Measurements from ENCODE around the gene ADA.

The ADA gene

GRCh38 chr20:44659931-44660330, 8.4 kb upstream of the ADA start:
- no peak for DNase-seq
- Histone ChIP-seq H2AFZ (ENCODE audit: low read length) (no peak overlapping the region), H3K9me3 (replicated peaks; ENCODE audit: insufficient read depth, low read length) (no peaks in the 10 kb centered on the region), H3K4me2 (ENCODE audit: low read depth, low read length) (no peak overlapping the region), H3K27ac (ENCODE audit: low read length) (no peak overlapping the region), H3K36me3 (replicated peaks; ENCODE audit: insufficient read depth, low read length) (no peaks in the 10 kb centered on the region), H3K9me2 (replicated peaks; ENCODE audit: insufficient read depth, low read length) (no peaks in the 10 kb centered on the region), H3K9ac (ENCODE audit: low read length) (no peak overlapping the region), H3K4me3 (ENCODE audit: low read length) (no peak overlapping the region), H3K27me3 (replicated peaks; ENCODE audit: insufficient read depth, low read length) (no peaks in the 10 kb centered on the region), H3K79me2 (ENCODE audit: low read length) (no peaks in the 10 kb centered on the region), H3K4me1 (ENCODE audit: low read length) (no peaks in the 10 kb centered on the region), H4K20me1 (ENCODE audit: insufficient read depth, low read length) (no peaks in the 10 kb centered on the region), H3F3A (ENCODE audit: insufficient read depth, low read length) (no peaks in the 10 kb centered on the region)
- TF ChIP-seq EZH2 (optimal IDR thresholded peaks at IDR 0.05; ENCODE audit: low read depth, low read length) (no peak), EZH2phosphoT487 (IDR thresholded peaks at IDR 0.05; ENCODE audit: low read length) (no peak), CTCF (IDR thresholded peaks at IDR 0.05; ENCODE audit: low read length) (no peak)

GRCh38 chr20:44658810-44659209, 7.3 kb upstream of the ADA start:
- H3K4me2 ChIP-seq (ENCODE audit: low read depth, low read length) = no peak overlapping the region
- H3K9me3 ChIP-seq (replicated peaks; ENCODE audit: insufficient read depth, low read length) = no peaks in the 10 kb centered on the region
- no peak overlapping the region for H3K4me3 ChIP-seq (ENCODE audit: low read length)
- no peak for DNase-seq
- H2AFZ ChIP-seq (ENCODE audit: low read length) = no peak overlapping the region
- H3K36me3 ChIP-seq (replicated peaks; ENCODE audit: insufficient read depth, low read length) = no peaks in the 10 kb centered on the region
- H3K27me3 ChIP-seq (replicated peaks; ENCODE audit: insufficient read depth, low read length) = no peaks in the 10 kb centered on the region
- no peaks in the 10 kb centered on the region for H3K9me2 ChIP-seq (replicated peaks; ENCODE audit: insufficient read depth, low read length)
- H3F3A ChIP-seq (ENCODE audit: insufficient read depth, low read length) = no peaks in the 10 kb centered on the region
- no peaks in the 10 kb centered on the region for H3K4me1 ChIP-seq (ENCODE audit: low read length)
- H4K20me1 ChIP-seq (ENCODE audit: insufficient read depth, low read length) = no peaks in the 10 kb centered on the region
- no peak for TF ChIP-seq EZH2phosphoT487 (IDR thresholded peaks at IDR 0.05; ENCODE audit: low read length)
- no peak for TF ChIP-seq EZH2 (optimal IDR thresholded peaks at IDR 0.05; ENCODE audit: low read depth, low read length)
- TF ChIP-seq CTCF (IDR thresholded peaks at IDR 0.05; ENCODE audit: low read length) = no peak
- no peak overlapping the region for H3K27ac ChIP-seq (ENCODE audit: low read length)
- no peak overlapping the region for H3K9ac ChIP-seq (ENCODE audit: low read length)
- H3K79me2 ChIP-seq (ENCODE audit: low read length) = no peaks in the 10 kb centered on the region

- H3K9me3 ChIP-seq (replicated peaks; ENCODE audit: insufficient read depth, low read length) = no peaks in the 10 kb centered on the region
- H3K79me2 ChIP-seq (ENCODE audit: low read length) = no peaks in the 10 kb centered on the region
- H3K36me3 ChIP-seq (replicated peaks; ENCODE audit: insufficient read depth, low read length) = no peaks in the 10 kb centered on the region
- H3K9me2 ChIP-seq (replicated peaks; ENCODE audit: insufficient read depth, low read length) = no peaks in the 10 kb centered on the region
- peaks cover 5% of the 10 kb centered on the region for H3K4me1 ChIP-seq (ENCODE audit: low read length)
- H4K20me1 ChIP-seq (ENCODE audit: insufficient read depth, low read length) = no peaks in the 10 kb centered on the region
- H3K9ac ChIP-seq (ENCODE audit: low read length) = no peak overlapping the region
- DNase-seq = no peak
- no peaks in the 10 kb centered on the region for H3K27me3 ChIP-seq (replicated peaks; ENCODE audit: insufficient read depth, low read length)
- no peak overlapping the region for H3K4me2 ChIP-seq (ENCODE audit: low read depth, low read length)
- H3F3A ChIP-seq (ENCODE audit: insufficient read depth, low read length) = no peaks in the 10 kb centered on the region
- H3K27ac ChIP-seq (ENCODE audit: low read length) = no peak overlapping the region
- H2AFZ ChIP-seq (ENCODE audit: low read length) = no peak overlapping the region
- TF ChIP-seq EZH2phosphoT487 (IDR thresholded peaks at IDR 0.05; ENCODE audit: low read length) (no peak), EZH2 (optimal IDR thresholded peaks at IDR 0.05; ENCODE audit: low read depth, low read length) (no peak), CTCF (IDR thresholded peaks at IDR 0.05; ENCODE audit: low read length) (no peak)
- no peak overlapping the region for H3K4me3 ChIP-seq (ENCODE audit: low read length)
These were observed 6.4 kb upstream of the ADA start for GRCh38 chr20:44657875-44658274.
